ENCODE data around the gene COPS9.

The COPS9 gene

GRCh38 chr2:240105982-240106381 lies 30.1 kb downstream of the COPS9 start:
- DNase-seq, result no peak

GRCh38 chr2:240103136-240103535 lies 33.0 kb downstream of the COPS9 start:
- no peak for DNase-seq

- no peak for DNase-seq
Measured at GRCh38 chr2:240098349-240098748, 37.8 kb downstream of the COPS9 start.

- DNase-seq, result no peak
Measured at GRCh38 chr2:240095556-240096523, 40.3 kb downstream of the COPS9 start.

GRCh38 chr2:240089306-240089705 lies 46.8 kb downstream of the COPS9 start:
- no peak for DNase-seq

GRCh38 chr2:240086563-240086962 lies 49.5 kb downstream of the COPS9 start:
- DNase-seq, result no peak

All from NCI-H1092 (cell line).